ENCODE measurements around the gene AMDHD2.
A peak's percentile ranks its signal among the peaks of the same experiment; 100 is the strongest.

Gene AMDHD2

GRCh38 chr16:2499454-2499853 lies 20.7 kb upstream of the AMDHD2 start:
- no peak for TF ChIP-seq CTCF (IDR thresholded peaks at IDR 0.05; ENCODE audit: control extremely low read depth, extremely low read depth, low read depth, missing control alignments)

GRCh38 chr16:2499890-2500429 lies 20.2 kb upstream of the AMDHD2 start:
- TF ChIP-seq CTCF (IDR thresholded peaks at IDR 0.05; ENCODE audit: control extremely low read depth, extremely low read depth, low read depth, missing control alignments), result no peak
- ChIA-PET CTCF (interaction anchor here (1.0 to 3.9 kb wide), 11 partner anchors 10 to 306 kb away, joined by 3 to 36 read pairs (median 7); partner anchors contain the start of gene CCNF), POLR2A (no interaction called here)
- DNase-seq (ENCODE audit: extremely low spot score), result no peak

More at GRCh38 chr16:2499454-2499853, 20.7 kb upstream of the AMDHD2 start:
- CTCF ChIA-PET, result interaction anchor here (1.0 to 3.9 kb wide), 6 partner anchors 10 to 305 kb away, joined by 3 to 36 read pairs (median 7); no protein-coding TSS in a partner anchor
- POLR2A ChIA-PET, result no interaction called here
- no peak for DNase-seq (ENCODE audit: extremely low spot score)

- no peak for DNase-seq (ENCODE audit: extremely low spot score)
- POLR2A ChIA-PET, result interaction anchor here (1.0 kb wide), 1 partner anchor 345 kb away, joined by 3 read pairs; the partner anchor contains the start of gene TRAF7
- CTCF ChIA-PET, result interaction anchor here (0.6 to 3.9 kb wide), 33 partner anchors 11 to 306 kb away, joined by 3 to 36 read pairs (median 4); partner anchors contain the start of genes ABCA3, CCNF, ECI1 and RNPS1
- TF ChIP-seq CTCF (IDR thresholded peaks at IDR 0.05; ENCODE audit: control extremely low read depth, extremely low read depth, low read depth, missing control alignments), result no peak
These were observed 19.7 kb upstream of the AMDHD2 start for GRCh38 chr16:2500430-2500917.

- POLR2A ChIA-PET, result interaction anchor here (1.0 kb wide), 1 partner anchor 346 kb away, joined by 3 read pairs; the partner anchor contains the start of gene TRAF7
- DNase-seq (ENCODE audit: extremely low spot score), result peak; percentile 89
- peak; percentile 94 for TF ChIP-seq CTCF (IDR thresholded peaks at IDR 0.05; ENCODE audit: control extremely low read depth, extremely low read depth, low read depth, missing control alignments)
- CTCF ChIA-PET, result interaction anchor here (0.6 to 3.9 kb wide), 46 partner anchors 10 to 348 kb away, joined by 3 to 36 read pairs (median 3); partner anchors contain the start of genes ABCA3, AMDHD2, CCNF and ECI1
These were observed 19.0 kb upstream of the AMDHD2 start for GRCh38 chr16:2500918-2501750.

DNA sequence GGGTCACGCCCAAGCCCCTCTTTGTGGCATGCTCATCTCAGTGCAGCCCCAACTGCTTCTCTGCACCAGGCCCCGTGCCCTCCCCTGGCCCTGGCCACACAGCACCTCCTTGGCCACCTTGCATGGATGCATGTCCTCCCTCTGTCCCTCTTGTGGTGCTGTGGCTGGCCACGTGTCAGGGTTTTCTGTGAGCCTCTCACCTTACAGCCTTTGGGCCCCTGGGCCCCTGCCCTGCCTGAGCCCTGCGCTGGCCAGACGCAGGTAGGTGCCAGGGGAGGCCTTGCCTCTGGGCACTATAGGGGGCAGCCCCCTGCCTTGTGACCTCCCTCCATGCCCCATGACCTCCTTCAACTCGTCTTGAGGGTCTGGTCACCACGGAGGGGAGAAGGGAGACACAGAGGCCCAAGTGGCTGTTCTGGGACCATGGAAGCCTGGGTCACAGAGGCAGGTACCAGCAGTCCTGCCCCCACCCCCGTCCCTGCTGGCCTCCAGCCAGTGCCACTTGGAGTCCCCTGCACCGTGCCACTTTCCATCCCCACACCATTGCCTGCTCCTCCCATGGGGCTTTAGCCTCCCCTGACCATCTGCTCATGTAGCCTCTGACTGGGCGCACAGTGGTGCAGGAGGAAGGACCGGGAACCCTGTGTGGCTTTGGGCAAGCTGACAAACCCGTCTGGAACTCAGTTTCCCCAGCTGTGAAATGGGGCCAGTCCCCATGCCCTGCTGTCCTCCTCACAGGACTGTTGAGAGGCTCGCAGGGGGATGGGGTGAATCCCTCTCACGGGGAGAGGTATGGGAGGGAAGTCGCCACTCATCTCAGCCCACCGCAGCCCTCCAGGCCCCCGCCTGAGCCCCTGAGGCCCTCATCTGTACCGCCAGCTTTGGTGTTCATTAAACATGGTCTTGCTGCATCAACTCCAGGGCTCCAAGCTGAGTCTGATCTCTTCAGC lies 17.9 kb upstream of the AMDHD2 start:
- POLR2A ChIA-PET, result no interaction called here
- no peak for DNase-seq (ENCODE audit: extremely low spot score)
- TF ChIP-seq CTCF (IDR thresholded peaks at IDR 0.05; ENCODE audit: control extremely low read depth, extremely low read depth, low read depth, missing control alignments), result no peak
- CTCF ChIA-PET, result interaction anchor here (0.7 to 3.9 kb wide), 37 partner anchors 9 to 349 kb away, joined by 3 to 36 read pairs (median 4); partner anchors contain the start of genes ABCA3, AMDHD2, CCNF and ECI1

All from GM10248 (cell line).